ENCODE results near the gene AMMECR1L. TPM values are rescaled to one million over a fixed set of nuclear protein-coding genes. Genes with fewer than 3 reads are reported as not detected.

Gene AMMECR1L
- total RNA-seq, 1 donor from 2014 or later = 11.8 TPM

Other genes starting within 250 kb of the AMMECR1L start
- 0.19 TPM for gene GPR17, start 239.8 kb downstream of the AMMECR1L start, total RNA-seq
- 207 TPM for gene LIMS2, start 210.4 kb downstream of the AMMECR1L start, total RNA-seq
- 3.1 TPM for gene SFT2D3, start 184.5 kb downstream of the AMMECR1L start, total RNA-seq
- 35.9 TPM for gene WDR33, start 74.8 kb downstream of the AMMECR1L start, total RNA-seq
- gene POLR2D, start 27.8 kb downstream of the AMMECR1L start, total RNA-seq = 19.6 TPM
- gene SAP130, start 142.1 kb upstream of the AMMECR1L start, total RNA-seq = 19.9 TPM
- gene UGGT1, start 205.2 kb upstream of the AMMECR1L start, total RNA-seq = 28.0 TPM